HTERT RPE-1 (cell line): ENCODE results near the gene MCL1.

Experiments used
- in situ Hi-C: fragments of 300-500 bp; cut with MboI; formaldehyde crosslinking; loops from 4 replicates; pipeline ENCODE4 v1.14.3; 2020; ENCODE audit warnings: low sequenced_read_pairs

MCL1 gene

DNA sequence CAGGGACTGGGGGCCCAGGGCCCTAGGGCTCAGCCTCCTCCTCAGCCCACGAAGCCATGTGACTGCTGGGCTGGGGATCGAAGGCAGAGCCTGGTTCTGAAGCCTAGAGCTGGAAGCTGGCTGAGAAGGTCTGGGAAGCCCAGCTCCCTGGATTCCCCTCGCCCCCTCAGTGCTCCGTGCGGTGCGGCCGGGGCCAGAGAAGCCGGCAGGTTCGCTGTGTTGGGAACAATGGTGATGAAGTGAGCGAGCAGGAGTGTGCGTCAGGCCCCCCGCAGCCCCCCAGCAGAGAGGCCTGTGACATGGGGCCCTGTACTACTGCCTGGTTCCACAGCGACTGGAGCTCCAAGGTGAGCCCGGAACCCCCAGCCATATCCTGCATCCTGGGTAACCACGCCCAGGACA, 21.1 kb downstream of the MCL1 start:
- in situ Hi-C loops: no loop called here

DNA sequence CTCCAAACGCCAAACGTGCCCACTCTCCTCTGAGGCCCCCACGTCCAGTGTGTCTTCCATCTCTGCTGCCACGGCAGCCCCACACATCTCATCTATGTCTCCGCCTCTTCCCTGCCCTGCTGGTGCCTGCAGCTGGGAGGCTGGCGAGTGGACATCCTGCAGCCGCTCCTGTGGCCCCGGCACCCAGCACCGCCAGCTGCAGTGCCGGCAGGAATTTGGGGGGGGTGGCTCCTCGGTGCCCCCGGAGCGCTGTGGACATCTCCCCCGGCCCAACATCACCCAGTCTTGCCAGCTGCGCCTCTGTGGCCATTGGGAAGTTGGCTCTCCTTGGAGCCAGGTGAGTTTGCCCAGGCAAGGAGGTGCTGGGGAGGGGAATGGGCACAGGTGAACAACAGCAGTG, 21.6 kb downstream of the MCL1 start:
- in situ Hi-C loops: no loop called here

DNA sequence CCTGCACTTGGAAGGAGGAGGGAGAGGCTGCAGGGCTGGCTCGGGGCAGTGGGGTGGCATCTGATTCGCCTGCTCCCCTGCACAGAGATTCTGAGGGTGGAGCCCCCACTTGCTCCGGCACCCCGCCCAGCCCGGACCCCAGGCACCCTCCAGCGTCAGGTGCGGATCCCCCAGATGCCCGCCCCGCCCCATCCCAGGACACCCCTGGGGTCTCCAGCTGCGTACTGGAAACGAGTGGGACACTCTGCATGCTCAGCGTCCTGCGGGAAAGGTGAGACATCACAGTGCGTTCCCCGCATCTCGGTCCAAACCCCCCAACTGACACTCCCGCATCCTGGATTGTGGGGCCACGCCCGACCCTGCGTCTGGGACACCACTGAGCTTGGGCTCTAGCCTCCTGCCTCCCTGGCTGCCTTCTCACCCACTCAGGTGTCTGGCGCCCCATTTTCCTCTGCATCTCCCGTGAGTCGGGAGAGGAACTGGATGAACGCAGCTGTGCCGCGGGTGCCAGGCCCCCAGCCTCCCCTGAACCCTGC, 22.3 kb downstream of the MCL1 start:
- in situ Hi-C loops: no loop called here

DNA sequence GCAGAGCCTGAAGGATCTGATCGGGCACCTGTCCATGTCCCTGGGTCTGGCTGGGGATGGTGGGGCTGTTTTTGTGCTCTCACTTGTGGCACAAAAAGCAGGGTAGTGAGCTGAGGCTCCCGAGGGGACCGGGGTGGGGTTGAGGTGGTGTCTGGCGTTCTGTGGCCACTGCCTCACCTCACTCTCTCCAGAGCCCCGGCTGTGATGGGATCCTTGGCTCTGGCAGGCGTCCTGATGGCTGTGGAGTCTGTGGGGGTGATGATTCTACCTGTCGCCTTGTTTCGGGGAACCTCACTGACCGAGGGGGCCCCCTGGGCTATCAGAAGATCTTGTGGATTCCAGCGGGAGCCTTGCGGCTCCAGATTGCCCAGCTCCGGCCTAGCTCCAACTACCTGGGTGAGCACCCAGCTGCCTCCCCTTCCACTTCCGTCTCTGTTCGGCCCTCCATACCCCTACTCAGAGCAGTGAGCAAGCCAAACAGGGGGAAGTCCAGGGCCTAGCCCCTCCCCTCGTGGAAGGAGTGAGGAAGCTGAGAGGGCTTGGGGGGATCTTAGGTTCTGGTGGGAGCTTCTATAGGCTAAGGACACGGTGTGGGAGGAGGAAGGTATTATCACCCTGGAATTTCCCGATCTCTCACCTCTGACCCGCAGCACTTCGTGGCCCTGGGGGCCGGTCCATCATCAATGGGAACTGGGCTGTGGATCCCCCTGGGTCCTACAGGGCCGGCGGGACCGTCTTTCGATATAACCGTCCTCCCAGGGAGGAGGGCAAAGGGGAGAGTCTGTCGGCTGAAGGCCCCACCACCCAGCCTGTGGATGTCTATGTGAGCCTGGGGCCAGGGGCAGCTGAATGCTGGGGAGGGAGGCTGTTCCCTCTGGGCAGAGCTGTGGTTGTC, 23.2 kb downstream of the MCL1 start:
- in situ Hi-C loops: no loop called here

DNA sequence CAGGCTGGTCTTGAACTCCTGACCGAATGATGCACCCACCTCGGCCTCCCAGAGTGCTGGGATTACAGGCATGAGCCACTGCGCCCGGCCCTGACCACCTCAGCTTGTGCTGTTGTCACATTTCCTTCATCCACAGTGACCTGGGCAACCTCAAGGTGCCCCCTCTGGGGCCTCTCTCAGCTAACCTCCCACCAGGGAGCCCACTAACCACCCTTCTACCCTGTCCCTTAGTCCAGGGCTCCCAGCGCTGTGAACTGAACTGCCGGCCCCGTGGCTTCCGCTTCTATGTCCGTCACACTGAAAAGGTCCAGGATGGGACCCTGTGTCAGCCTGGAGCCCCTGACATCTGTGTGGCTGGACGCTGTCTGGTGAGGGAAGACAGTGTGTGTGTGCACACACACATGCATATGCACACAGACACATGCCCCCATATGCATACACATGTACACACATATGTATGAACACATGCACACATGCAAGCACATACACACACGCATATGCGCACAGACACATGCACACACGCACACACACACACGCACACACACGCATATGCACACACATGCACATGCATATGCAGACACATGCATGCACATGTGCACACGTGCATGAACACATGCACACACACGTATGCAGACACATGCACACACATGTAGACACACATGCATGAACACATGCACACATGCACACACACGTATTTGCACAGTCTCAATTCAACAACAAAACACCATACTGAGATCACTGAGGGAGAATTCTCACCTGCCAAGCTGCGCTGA, 24.0 kb downstream of the MCL1 start:
- in situ Hi-C loops: no loop called here

DNA sequence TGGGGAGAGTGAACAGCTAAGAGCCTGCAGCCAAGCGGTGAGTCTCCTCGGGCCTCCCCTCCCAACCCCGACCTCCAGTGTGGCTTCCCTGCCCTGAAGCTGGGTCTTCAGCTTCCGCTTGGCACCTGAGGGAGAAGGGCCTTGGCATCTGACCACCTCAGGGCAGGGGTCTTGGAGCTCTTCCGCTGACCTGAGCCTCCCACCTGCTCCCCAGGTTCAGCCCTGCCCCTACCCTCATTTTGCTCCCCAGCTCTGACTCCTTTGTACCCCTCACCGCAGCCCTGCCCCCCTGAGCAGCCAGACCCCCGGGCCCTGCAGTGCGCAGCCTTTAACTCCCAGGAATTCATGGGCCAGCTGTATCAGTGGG, 25.3 kb downstream of the MCL1 start:
- in situ Hi-C loops: no loop called here

DNA sequence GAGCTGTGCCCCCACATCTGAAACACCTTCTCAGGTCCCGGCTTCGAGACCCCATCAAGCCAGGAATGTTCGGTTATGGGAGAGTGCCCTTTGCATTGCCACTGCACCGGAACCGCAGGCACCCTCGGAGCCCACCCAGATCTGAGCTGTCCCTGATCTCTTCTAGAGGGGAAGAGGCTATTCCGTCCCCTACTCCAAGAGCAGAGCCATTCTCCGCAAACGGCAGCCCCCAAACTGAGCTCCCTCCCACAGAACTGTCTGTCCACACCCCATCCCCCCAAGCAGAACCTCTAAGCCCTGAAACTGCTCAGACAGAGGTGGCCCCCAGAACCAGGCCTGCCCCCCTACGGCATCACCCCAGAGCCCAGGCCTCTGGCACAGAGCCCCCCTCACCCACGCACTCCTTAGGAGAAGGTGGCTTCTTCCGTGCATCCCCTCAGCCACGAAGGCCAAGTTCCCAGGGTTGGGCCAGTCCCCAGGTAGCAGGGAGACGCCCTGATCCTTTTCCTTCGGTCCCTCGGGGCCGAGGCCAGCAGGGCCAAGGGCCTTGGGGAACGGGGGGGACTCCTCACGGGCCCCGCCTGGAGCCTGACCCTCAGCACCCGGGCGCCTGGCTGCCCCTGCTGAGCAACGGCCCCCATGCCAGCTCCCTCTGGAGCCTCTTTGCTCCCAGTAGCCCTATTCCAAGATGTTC, 25.9 kb downstream of the MCL1 start:
- in situ Hi-C loops: no loop called here

DNA sequence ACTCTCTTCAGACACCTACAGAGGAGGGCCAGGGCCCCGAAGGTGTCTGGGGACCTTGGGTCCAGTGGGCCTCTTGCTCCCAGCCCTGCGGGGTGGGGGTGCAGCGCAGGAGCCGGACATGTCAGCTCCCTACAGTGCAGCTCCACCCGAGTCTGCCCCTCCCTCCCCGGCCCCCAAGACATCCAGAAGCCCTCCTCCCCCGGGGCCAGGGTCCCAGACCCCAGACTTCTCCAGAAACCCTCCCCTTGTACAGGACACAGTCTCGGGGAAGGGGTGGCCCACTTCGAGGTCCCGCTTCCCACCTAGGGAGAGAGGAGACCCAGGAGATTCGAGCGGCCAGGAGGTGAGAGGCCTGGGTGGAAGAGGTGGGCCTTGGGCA, 26.5 kb downstream of the MCL1 start:
- in situ Hi-C loops: no loop called here

DNA sequence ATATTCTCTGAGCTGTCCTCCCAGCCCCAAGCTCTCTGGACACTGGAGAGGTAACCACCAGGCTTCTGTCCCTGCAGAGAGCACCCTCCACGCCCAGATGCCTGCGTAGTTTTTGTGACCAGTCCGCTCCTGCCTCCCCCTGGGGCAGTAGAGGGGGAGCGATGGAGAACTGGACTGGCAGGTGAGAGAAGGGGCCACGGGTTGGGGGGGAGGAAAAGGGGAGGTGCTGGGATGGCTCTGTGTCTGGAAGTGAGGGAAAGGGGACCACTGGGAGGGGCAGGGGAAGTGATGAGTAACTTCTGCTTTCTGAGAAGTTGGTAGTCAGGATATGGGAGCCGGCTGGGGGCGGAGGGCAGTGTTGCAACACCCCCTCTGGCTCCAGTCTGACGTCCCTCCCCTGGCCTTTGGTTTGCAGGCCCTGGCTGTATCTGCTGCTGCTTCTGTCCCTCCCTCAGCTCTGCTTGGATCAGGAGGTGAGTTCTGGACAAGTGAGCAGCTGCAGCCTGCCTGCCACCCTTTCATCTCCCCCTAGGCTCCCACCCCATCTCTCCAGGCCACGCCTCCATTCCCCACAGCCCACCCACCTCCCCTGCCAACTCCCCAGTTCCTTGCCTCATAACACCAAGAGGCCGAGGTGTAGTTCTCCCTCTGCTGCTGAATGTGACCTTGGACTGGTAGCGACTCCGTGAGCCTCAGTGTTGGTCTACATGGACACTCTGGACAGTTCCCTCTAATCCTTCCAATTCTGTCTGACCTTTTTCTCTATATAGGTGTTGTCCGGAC, 27.1 kb downstream of the MCL1 start:
- in situ Hi-C loops: no loop called here

DNA sequence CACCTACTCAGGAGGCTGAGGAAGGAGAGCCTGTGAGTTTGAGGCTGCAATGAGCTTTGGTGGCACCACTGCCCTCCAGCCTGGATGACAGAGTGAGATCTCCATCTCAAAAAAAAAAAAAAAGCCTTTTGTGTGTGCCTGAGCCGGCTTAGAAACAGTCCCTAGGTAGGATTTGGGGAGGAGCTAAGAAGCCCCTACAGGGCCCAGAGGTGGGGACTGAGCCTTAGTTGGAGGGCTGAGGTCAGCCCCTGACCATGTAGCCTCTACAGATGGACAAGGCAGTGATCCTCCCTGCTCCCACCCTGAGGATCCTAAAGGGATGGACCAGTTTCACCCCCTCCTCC, 27.7 kb downstream of the MCL1 start:
- in situ Hi-C loops: no loop called here

DNA sequence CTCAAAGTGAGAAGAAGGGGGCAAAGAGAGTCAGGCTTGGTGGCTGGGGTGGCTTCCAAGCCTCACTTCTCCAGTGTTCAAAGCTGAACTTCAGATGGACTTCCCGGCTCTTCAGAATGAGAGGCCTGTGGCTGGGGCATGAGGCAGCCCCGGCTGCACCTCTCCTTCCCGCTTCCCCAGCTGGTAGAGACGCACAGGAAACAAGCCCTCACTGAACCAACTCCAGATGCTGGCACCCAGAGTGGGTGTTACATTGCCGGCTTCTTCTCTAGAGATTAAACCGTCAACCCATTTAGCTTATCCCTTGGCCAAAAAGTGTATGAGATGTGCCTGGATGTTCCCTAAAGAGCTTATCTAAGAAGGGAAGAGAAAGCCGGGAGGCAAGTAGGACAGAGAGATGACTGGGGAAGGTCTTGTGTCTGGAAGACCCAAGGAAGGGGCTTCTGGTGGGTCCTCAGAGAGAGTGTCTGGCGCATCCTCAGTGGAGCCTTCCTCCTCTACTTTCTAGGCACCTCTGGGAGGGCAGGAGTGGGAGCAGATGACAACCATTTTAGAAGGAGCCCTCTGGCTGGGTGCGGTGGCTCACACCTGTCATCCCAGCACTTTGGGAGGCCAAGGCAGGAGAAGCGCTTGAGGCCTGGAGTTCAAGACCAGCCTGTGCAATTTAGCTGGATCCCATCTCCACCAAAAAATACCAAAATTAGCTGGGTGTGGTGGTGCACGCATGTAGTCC, 28.2 kb downstream of the MCL1 start:
- in situ Hi-C loops: no loop called here

DNA sequence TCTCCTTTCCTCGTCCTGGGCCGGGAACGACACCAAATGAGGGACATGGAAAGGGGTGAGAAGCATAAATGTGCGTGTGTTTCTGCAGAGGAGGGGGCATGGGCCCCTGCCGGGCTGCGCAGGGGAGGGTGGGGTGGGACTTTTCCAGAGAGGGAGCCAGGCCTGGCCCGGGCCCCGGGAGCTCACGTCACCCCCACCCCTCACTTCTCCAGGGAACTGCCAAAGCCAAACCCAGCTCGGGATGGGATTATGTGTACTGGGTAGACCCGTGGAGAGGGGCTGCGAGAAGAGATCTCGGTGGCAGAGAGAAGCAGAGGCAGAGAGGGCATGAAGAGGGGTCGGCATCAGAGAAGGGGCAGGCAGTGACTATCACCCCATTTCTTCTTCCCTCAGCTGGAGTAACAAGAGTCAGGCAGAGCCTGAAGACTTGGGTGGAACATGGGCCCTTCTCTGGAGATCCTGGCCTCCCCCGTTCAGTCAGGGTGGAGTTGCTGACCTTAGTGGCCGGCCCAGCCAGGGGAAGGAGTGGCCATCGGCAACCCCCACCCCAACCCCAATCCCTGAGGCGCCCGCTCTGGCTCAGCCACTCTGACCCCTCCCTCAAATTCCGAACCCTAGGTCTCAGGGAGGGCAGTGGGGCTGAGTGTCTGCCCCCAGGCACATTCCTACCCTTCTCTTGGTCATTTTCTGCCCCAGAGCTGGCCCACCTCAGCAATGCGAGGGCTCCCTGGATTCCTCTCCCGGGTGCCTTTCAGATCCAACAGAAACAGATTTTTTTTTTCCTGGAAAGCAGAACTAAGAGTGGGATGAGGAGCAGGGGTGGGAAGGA, 29.0 kb downstream of the MCL1 start:
- in situ Hi-C loops: no loop called here

DNA sequence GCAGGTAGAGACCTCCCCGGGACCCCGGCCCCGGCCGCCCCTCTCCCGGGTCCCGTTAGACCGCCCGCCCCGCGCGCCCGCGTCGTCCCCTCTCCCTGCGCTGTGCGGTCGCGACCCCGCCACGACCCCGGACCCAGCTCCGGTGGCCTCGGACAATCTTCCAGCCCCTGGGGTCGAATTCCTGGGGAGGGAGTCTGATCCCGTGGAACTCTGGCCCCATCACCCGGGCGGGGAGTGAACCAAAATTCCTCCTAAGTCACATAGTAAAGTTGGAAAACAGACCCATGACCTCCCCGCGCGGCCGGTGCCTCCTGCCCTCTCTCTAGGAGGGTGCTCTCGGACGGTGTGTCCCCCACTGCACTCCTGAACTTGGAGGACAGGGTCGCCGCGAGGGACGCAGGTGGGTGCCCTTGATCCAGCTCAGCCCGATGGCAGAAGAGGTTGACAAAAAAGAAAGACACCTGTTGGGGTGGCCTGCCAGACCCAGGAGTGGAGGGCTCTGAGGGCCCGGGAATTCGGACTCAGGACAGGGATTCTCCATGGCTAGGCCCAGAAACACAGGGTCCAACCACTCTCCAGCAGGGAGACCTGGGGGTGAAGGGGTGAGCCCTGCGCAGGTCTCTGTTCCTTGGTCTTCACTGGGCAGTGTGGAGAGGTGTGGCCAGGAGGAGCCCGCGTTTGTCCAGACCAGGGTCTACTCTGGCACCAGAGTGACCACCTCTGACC, 29.8 kb downstream of the MCL1 start:
- in situ Hi-C loops: no loop called here

DNA sequence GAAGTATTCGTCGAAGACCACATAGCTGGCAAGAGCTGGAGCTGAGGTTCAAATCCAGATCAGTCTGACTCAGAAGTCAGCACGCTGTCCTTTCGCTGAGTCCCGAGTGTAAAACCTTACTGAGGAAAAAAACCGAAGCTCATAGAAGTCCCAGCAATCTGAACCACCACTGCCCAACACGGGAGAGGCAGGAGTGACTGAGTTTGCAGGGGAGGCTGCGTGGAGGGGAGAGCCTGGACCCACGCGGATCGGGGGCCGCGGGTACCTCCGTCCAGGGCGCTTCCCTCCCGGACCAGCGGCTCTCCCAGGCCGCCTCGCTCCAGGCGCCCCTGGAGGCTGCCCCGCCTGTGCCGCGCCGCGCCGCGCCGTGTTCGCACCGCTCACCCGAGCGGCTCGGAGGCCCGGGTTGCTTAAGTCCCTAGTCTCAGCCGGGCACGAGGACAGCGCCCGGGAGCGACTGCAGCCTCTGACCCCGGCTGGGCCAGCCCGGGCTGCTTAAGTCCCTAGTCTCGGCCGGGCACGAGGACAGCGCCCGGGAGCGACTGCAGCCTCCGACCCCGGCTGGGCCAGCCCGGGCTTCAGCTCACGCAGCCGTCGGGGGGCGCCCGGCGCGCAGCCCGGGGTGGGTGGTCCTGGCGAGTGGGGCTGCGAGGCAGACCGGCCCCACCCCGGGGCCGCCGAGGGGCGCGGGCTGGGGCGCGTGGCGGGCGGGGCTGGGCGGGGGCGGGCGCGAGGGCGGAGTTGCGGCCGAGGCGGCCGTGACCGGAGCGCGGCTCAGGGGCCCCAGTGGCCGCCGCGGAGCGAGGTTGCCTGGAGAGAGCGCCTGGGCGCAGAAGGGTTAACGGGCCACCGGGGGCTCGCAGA, 30.5 kb downstream of the MCL1 start, which contains the start of gene ADAMTSL4:
Gene ADAMTSL4 (plus strand): TSS at position 777 of the 864 bp plus-strand sequence. CDS start 2,881 bp downstream, outside the sequence.
- in situ Hi-C loops: no loop called here

DNA sequence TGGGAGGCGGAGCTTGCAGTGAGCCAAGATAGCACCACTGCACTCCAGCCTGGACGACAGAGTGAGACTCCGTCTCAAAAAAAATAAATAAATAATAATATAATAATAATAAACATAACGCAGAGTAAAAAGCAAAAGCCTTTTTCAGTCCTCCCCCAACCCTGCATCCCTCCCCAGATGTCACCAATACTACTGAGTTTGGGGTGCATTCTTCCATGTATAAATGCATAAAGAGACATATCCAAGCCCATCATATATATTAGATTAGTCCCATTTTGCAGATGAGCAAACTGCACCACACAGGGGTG, 31.1 kb downstream of the MCL1 start:
- in situ Hi-C loops: no loop called here

DNA sequence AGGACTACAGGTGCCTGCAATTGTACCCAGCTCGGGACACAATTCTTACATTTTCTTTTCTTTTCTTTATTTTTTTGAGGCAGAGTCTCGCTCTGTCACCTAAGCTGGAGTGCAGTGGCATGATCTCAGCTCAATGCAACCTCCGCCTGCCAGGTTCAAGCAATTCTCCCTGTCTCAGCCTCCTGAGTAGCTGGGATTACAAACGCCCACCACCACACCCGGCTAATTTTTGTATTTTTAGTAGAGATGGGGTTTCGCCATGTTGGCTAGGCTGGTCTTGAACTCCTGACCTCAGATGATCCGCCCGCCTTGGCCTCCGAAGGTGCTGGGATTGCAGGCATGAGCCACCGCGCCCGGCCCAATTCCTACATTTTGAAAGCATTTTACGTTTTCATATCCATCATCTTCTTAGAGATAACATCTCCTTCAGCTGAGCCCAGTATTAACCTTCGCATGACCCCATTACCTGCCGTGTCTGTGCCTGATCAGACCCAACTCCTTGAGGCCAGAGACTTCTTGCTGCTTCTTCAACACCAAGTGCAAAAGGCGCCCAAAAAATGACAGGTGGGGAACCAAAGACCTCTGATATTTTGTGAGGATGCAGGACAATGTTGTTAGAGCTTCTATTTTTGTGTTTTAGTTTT, 33.0 kb downstream of the MCL1 start:
- in situ Hi-C loops: no loop called here

DNA sequence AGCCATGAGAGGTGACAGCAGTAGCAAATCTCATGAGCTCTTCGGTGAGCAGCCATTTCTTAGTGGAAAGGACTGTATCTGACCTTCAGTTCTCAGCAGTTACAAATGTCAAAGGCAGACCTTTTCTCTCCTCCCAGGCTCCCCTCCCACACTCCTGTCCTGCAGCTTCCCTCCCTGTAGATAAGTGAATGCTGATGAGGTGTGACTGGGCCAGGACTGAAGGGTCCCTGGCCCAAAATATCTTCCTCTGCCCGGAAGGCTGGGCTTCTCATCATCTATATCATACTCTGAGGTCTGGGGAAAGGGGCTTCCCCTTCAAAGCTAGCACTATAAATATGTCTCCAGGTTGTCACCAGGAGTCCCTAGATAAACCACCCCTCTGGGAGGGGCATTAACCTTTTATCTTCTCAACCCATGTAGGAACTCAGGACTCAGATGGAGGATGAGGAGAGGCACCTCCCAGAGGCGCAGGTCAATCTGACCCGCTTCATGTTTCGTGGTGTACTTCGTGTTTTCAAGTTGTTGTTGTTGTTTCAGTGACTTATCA, 33.9 kb downstream of the MCL1 start:
- in situ Hi-C loops: no loop called here
